Hepatocyte (in vitro differentiated cells): ENCODE results near the gene STON1. TPM values are rescaled to one million over a fixed set of nuclear protein-coding genes. Genes with fewer than 3 reads are reported as not detected.

ENCODE experiments used
- DNase-seq: peaks from one replicate; pipeline ENCODE4 v3.0.0-alpha.2; 2016; ENCODE audit warnings: low spot score
- H2AFZ ChIP-seq: fragments of 200-600 bp; sonication (generic); 2 replicates; pipeline ENCODE4 v1.6.0; 2016; ENCODE audit warnings: antibody characterized with exemption, mild to moderate bottlenecking
- H3K27ac ChIP-seq: fragments of 200-600 bp; sonication (generic); 2 replicates; pipeline ENCODE4 v1.5.1; 2016; ENCODE audit warnings: mild to moderate bottlenecking
- H3K27me3 ChIP-seq: fragments of 200-600 bp; sonication (generic); 2 replicates; pipeline ENCODE4 v1.6.1; 2016
- H3K36me3 ChIP-seq: fragments of 200-600 bp; sonication (generic); replicated peaks from 2 replicates; pipeline ENCODE4 v1.5.1; 2016; ENCODE audit warnings: low read depth; ENCODE audit not compliant: insufficient read depth
- H3K4me1 ChIP-seq: fragments of 200-600 bp; sonication (generic); 2 replicates; pipeline ENCODE4 v1.5.1; 2016; ENCODE audit warnings: mild to moderate bottlenecking, moderate library complexity; ENCODE audit not compliant: insufficient read depth
- H3K4me2 ChIP-seq: fragments of 200-600 bp; sonication (generic); 2 replicates; pipeline ENCODE4 v1.6.0; 2016
- H3K4me3 ChIP-seq: fragments of 200-600 bp; sonication (generic); 2 replicates; pipeline ENCODE4 v1.5.1; 2016; ENCODE audit warnings: mild to moderate bottlenecking
- H3K79me2 ChIP-seq: fragments of 200-600 bp; sonication (generic); 2 replicates; pipeline ENCODE4 v1.6.0; 2017; ENCODE audit warnings: mild to moderate bottlenecking
- H3K9me2 ChIP-seq: fragments of 200-600 bp; sonication (generic); replicated peaks from 2 replicates; pipeline ENCODE4 v1.6.0; 2017; ENCODE audit warnings: mild to moderate bottlenecking; ENCODE audit not compliant: insufficient read depth
- H3K9me3 ChIP-seq: fragments of 200-600 bp; sonication (generic); 2 replicates; pipeline ENCODE4 v1.5.1; 2016; ENCODE audit warnings: low read depth, mild to moderate bottlenecking
- H4K20me1 ChIP-seq: fragments of 200-600 bp; sonication (generic); 2 replicates; pipeline ENCODE4 v1.6.0; 2016; ENCODE audit warnings: mild to moderate bottlenecking; ENCODE audit not compliant: insufficient read depth, poor library complexity, severe bottlenecking
- EZH2 ChIP-seq: fragments of 200-600 bp; sonication (generic); IDR thresholded peaks from 2 replicates; pipeline ENCODE4 v1.6.1; 2016; ENCODE audit warnings: antibody characterized with exemption, mild to moderate bottlenecking, borderline replicate concordance
- EZH2phosphoT487 ChIP-seq: fragments of 200-600 bp; sonication (generic); IDR thresholded peaks from one replicate; pipeline ENCODE4 v1.6.1; 2018; ENCODE audit warnings: antibody characterized with exemption, mild to moderate bottlenecking, low read depth, moderate library complexity; ENCODE audit not compliant: unreplicated experiment, severe bottlenecking
- WGBS: methylation state at CpG from one replicate; pipeline ENCODE4 v1.1.6; 2016; ENCODE audit warnings: low lambda C conversion rate; ENCODE audit errors: missing lambda C conversion rate; 5-methylcytosine and 5-hydroxymethylcytosine counted together
- polyA plus RNA-seq: library from polyadenylated mRNA; unstranded; fragments of >200 nt; fragmentation: Nextera tagmentation; extraction: Ambion mirVana; gene quantifications from 2 replicates; pipeline ENCODE4 v1.2.1, GENCODE V29; 2016
- total RNA-seq: library from RNA; depleted of rRNA; stranded (reverse); fragments of >200 nt; gene quantifications from 2 replicates; pipeline ENCODE4 v1.2.3, GENCODE V29; 2014
- TF ChIP-seq, protein P1 (sequence below): fragments of 200-600 bp; sonication (generic); IDR thresholded peaks from 2 replicates; pipeline ENCODE4 v1.5.1; 2016; ENCODE audit warnings: antibody characterized with exemption, mild to moderate bottlenecking; ENCODE audit not compliant: poor library complexity

STON1 gene
- total and polyA plus RNA-seq, 2 experiments from 2014 or later, result 12.2 to 22.0 TPM

DNA sequence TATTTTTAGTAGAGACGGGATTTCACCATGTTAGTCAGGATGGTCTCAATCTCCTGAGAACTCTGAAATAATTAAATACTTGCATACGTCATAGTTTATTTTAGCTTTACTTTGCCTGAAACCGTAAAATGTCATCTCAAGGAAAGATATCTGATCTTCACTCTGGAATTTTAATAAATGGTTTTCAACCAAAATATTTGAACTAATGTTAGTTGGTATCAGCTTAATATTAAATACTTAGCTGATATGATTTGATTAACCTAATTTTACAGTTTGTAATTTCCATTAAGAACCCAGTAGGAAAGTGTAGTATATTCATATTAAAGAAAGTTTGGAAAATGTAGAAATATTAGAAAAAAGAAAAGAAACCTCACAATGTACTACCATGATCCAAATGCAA, 41.4 kb upstream of the STON1 start:
- Histone ChIP-seq H2AFZ (no peak overlapping the region), H3K9me2 (no peaks in the 10 kb centered on the region), H3K4me1 (no peaks in the 10 kb centered on the region), H4K20me1 (no peaks in the 10 kb centered on the region), H3K27ac (no peak overlapping the region), H3K9me3 (no peaks in the 10 kb centered on the region), H3K4me3 (no peak overlapping the region), H3K4me2 (no peak overlapping the region), H3K79me2 (no peaks in the 10 kb centered on the region), H3K36me3 (no peaks in the 10 kb centered on the region), H3K27me3 (no peaks in the 10 kb centered on the region)
- no peak for DNase-seq
- 80% methylated on average over 3 of the region's 3 CpGs for WGBS
- TF ChIP-seq EZH2 (no peak), EZH2phosphoT487 (no peak)
- TF ChIP-seq, protein P1, sequence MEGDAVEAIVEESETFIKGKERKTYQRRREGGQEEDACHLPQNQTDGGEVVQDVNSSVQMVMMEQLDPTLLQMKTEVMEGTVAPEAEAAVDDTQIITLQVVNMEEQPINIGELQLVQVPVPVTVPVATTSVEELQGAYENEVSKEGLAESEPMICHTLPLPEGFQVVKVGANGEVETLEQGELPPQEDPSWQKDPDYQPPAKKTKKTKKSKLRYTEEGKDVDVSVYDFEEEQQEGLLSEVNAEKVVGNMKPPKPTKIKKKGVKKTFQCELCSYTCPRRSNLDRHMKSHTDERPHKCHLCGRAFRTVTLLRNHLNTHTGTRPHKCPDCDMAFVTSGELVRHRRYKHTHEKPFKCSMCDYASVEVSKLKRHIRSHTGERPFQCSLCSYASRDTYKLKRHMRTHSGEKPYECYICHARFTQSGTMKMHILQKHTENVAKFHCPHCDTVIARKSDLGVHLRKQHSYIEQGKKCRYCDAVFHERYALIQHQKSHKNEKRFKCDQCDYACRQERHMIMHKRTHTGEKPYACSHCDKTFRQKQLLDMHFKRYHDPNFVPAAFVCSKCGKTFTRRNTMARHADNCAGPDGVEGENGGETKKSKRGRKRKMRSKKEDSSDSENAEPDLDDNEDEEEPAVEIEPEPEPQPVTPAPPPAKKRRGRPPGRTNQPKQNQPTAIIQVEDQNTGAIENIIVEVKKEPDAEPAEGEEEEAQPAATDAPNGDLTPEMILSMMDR, result no peak

DNA sequence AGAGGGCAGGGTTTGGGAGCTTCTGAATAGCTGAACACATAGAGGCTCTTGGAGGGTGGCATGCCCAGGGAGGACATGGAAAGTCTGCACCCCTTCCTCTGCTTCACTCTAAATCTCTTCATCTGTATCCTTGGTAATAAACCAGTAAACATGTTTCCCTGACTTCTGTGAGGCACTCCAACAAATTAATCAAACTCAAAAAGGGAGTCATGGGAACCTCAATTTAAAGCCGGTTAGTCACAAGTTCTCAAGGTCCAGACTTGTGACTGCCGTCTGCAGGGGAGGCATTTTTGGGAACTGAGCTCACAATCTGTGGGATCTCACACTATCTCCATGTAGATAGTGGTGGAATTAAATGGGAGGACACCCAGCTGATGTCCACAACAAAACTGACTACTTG, 33.1 kb upstream of the STON1 start:
- H3K27me3 ChIP-seq, result no peaks in the 10 kb centered on the region
- TF ChIP-seq, protein P1, result no peak
- no peak for TF ChIP-seq EZH2phosphoT487
- TF ChIP-seq EZH2, result no peak
- no peak for DNase-seq
- no peak overlapping the region for H3K4me2 ChIP-seq
- H2AFZ ChIP-seq, result no peak overlapping the region
- H3K36me3 ChIP-seq, result no peaks in the 10 kb centered on the region
- H3K4me1 ChIP-seq, result no peaks in the 10 kb centered on the region
- H3K9me3 ChIP-seq, result no peaks in the 10 kb centered on the region
- H3K4me3 ChIP-seq, result no peak overlapping the region
- no peaks in the 10 kb centered on the region for H3K79me2 ChIP-seq
- no peak overlapping the region for H3K27ac ChIP-seq
- no peaks in the 10 kb centered on the region for H3K9me2 ChIP-seq
- H4K20me1 ChIP-seq, result no peaks in the 10 kb centered on the region
- 79% methylated on average over 2 of the region's 2 CpGs for WGBS

DNA sequence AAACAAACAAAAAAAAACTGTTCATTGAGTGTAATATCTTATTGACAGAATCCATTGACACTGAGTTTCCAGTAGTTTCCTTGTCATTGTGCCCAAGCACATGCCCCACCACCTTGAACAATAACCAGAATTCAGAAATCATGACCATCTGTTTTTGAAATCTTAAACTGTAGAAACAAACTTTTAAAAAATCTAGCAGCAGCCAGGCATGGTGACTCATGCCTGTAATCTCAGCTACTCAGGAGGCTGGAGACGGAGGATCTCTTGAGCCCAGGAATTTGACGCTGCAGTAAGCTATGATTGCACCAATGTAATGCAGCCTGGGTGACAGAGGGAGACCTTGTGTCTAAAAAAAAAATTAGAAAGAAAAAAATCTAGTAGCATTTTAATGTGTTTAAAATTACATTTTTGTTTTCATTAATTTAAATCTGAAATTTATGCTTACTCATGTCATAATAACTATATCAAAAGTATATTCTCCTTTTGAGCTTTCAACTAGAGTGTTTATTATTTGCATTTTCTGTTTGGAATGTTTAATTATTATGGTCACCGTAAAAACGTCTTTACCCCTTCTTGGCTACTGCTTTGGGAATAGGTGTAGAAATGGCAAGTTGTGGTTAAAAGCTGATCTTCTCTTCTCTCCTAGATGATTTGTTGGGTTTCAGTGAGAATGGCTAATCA, 25.2 kb upstream of the STON1 start:
- H3K4me3 ChIP-seq, result no peak overlapping the region
- no peak overlapping the region for H3K4me2 ChIP-seq
- H3K27me3 ChIP-seq, result no peaks in the 10 kb centered on the region
- H2AFZ ChIP-seq, result no peak overlapping the region
- no peaks in the 10 kb centered on the region for H3K79me2 ChIP-seq
- no peaks in the 10 kb centered on the region for H3K36me3 ChIP-seq
- no peaks in the 10 kb centered on the region for H3K9me3 ChIP-seq
- TF ChIP-seq EZH2phosphoT487, result no peak
- TF ChIP-seq, protein P1, result no peak
- TF ChIP-seq EZH2, result no peak
- 71% methylated on average over 4 of the region's 4 CpGs for WGBS
- H3K27ac ChIP-seq, result peak overlapping the region; percentile 13
- DNase-seq, result peak; percentile 17
- no peaks in the 10 kb centered on the region for H3K9me2 ChIP-seq
- no peaks in the 10 kb centered on the region for H4K20me1 ChIP-seq
- peaks cover 15% of the 10 kb centered on the region for H3K4me1 ChIP-seq

DNA sequence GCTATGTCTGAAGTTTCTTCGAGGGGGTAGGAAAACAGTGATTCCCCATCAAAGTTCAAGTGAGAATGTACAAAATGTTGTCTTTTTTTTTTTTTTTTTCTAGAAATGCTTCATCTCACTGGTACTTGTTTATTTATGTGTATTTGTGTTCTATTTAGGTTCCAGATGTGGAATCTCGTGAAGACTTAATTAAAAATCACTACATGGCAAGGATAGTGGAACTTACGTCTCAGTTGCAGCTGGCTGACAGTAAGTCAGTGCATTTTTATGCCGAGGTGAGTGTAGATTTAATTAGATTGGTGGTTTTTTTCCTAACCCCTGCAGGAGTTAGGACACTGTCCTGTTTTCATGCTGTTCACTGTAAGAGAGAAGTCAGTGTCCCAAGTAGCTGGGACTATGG, 22.8 kb upstream of the STON1 start:
- H3K4me1 ChIP-seq, result peaks cover 32% of the 10 kb centered on the region
- H3K9me3 ChIP-seq, result no peaks in the 10 kb centered on the region
- TF ChIP-seq, protein P1, result no peak
- no peak for TF ChIP-seq EZH2
- TF ChIP-seq EZH2phosphoT487, result no peak
- no peak overlapping the region for H3K4me2 ChIP-seq
- WGBS, result 88% methylated on average over 4 of the region's 4 CpGs
- no peaks in the 10 kb centered on the region for H3K27me3 ChIP-seq
- H3K36me3 ChIP-seq, result no peaks in the 10 kb centered on the region
- no peak for DNase-seq
- no peak overlapping the region for H2AFZ ChIP-seq
- H3K79me2 ChIP-seq, result no peaks in the 10 kb centered on the region
- H3K4me3 ChIP-seq, result no peak overlapping the region
- H3K9me2 ChIP-seq, result no peaks in the 10 kb centered on the region
- H3K27ac ChIP-seq, result no peak overlapping the region
- no peaks in the 10 kb centered on the region for H4K20me1 ChIP-seq
